ENCODE data around the gene FXYD7. TPM values are rescaled to one million over a fixed set of nuclear protein-coding genes. Genes with fewer than 3 reads are reported as not detected.
"Not testable (repeated sequence)": the region's sequence is repeated elsewhere in the genome, so short reads cannot be mapped to it uniquely, and the experiment has no call there.

The FXYD7 gene
- total RNA-seq, 1 donor = 1.4 TPM

GRCh38 chr19:35170359-35171061, 27.5 kb downstream of the FXYD7 start:
- Histone ChIP-seq H3K4me3 (ENCODE audit: low read length) (no peak overlapping the region), H3K27me3 (ENCODE audit: insufficient read depth, low read length) (no peaks in the 10 kb centered on the region), H3K4me1 (ENCODE audit: insufficient read depth, low read length) (peaks cover 59% of the 10 kb centered on the region), H3K9me3 (ENCODE audit: low read depth, low read length) (no peaks in the 10 kb centered on the region)

GRCh38 chr19:35171730-35172129, 28.7 kb downstream of the FXYD7 start:
- H3K9me3 ChIP-seq (ENCODE audit: low read depth, low read length) = no peaks in the 10 kb centered on the region
- H3K27me3 ChIP-seq (ENCODE audit: insufficient read depth, low read length) = no peaks in the 10 kb centered on the region
- H3K4me1 ChIP-seq (ENCODE audit: insufficient read depth, low read length) = peaks cover 65% of the 10 kb centered on the region
- H3K4me3 ChIP-seq (ENCODE audit: low read length) = no peak overlapping the region

- no peak overlapping the region for H3K4me3 ChIP-seq (ENCODE audit: low read length)
- H3K27me3 ChIP-seq (ENCODE audit: insufficient read depth, low read length) = no peaks in the 10 kb centered on the region
- H3K4me1 ChIP-seq (ENCODE audit: insufficient read depth, low read length) = peaks cover 45% of the 10 kb centered on the region
- no peaks in the 10 kb centered on the region for H3K9me3 ChIP-seq (ENCODE audit: low read depth, low read length)
Measured at GRCh38 chr19:35174226-35174625, 31.2 kb downstream of the FXYD7 start.

- peaks cover 34% of the 10 kb centered on the region for H3K4me1 ChIP-seq (ENCODE audit: insufficient read depth, low read length)
- no peaks in the 10 kb centered on the region for H3K9me3 ChIP-seq (ENCODE audit: low read depth, low read length)
- H3K4me3 ChIP-seq (ENCODE audit: low read length) = no peak overlapping the region
- no peaks in the 10 kb centered on the region for H3K27me3 ChIP-seq (ENCODE audit: insufficient read depth, low read length)
Measured at GRCh38 chr19:35176181-35176570, 33.1 kb downstream of the FXYD7 start.

- Histone ChIP-seq H3K4me3 (ENCODE audit: low read length) (no peak overlapping the region), H3K27me3 (ENCODE audit: insufficient read depth, low read length) (no peaks in the 10 kb centered on the region), H3K4me1 (ENCODE audit: insufficient read depth, low read length) (peaks cover 20% of the 10 kb centered on the region), H3K9me3 (ENCODE audit: low read depth, low read length) (no peaks in the 10 kb centered on the region)
Measured at GRCh38 chr19:35177377-35178274, 34.6 kb downstream of the FXYD7 start.

- Histone ChIP-seq H3K27me3 (ENCODE audit: insufficient read depth, low read length) (no peaks in the 10 kb centered on the region), H3K4me3 (ENCODE audit: low read length) (no peak overlapping the region), H3K9me3 (ENCODE audit: low read depth, low read length) (no peaks in the 10 kb centered on the region), H3K4me1 (ENCODE audit: insufficient read depth, low read length) (peaks cover 15% of the 10 kb centered on the region)
Measured at GRCh38 chr19:35178701-35179100, 35.6 kb downstream of the FXYD7 start.

GRCh38 chr19:35179830-35180229, 36.8 kb downstream of the FXYD7 start:
- H3K9me3 ChIP-seq (ENCODE audit: low read depth, low read length) = no peaks in the 10 kb centered on the region
- no peak overlapping the region for H3K4me3 ChIP-seq (ENCODE audit: low read length)
- H3K4me1 ChIP-seq (ENCODE audit: insufficient read depth, low read length) = peaks cover 15% of the 10 kb centered on the region
- H3K27me3 ChIP-seq (ENCODE audit: insufficient read depth, low read length) = no peaks in the 10 kb centered on the region

GRCh38 chr19:35181387-35181786, 38.3 kb downstream of the FXYD7 start:
- no peaks in the 10 kb centered on the region for H3K27me3 ChIP-seq (ENCODE audit: insufficient read depth, low read length)
- H3K4me3 ChIP-seq (ENCODE audit: low read length) = no peak overlapping the region
- H3K9me3 ChIP-seq (ENCODE audit: low read depth, low read length) = no peaks in the 10 kb centered on the region
- H3K4me1 ChIP-seq (ENCODE audit: insufficient read depth, low read length) = peaks cover 1% of the 10 kb centered on the region

- H3K9me3 ChIP-seq (ENCODE audit: low read depth, low read length) = no peaks in the 10 kb centered on the region
- no peaks in the 10 kb centered on the region for H3K4me1 ChIP-seq (ENCODE audit: insufficient read depth, low read length)
- H3K4me3 ChIP-seq (ENCODE audit: low read length) = no peak overlapping the region
- H3K27me3 ChIP-seq (ENCODE audit: insufficient read depth, low read length) = no peaks in the 10 kb centered on the region
Measured at GRCh38 chr19:35184267-35184666, 41.2 kb downstream of the FXYD7 start.

GRCh38 chr19:35184884-35185283, 41.8 kb downstream of the FXYD7 start:
- Histone ChIP-seq H3K4me3 (ENCODE audit: low read length) (no peak overlapping the region), H3K4me1 (ENCODE audit: insufficient read depth, low read length) (no peaks in the 10 kb centered on the region)

GRCh38 chr19:35194012-35194984, 51.2 kb downstream of the FXYD7 start:
- no peaks in the 10 kb centered on the region for H3K4me1 ChIP-seq (ENCODE audit: insufficient read depth, low read length)

More at GRCh38 chr19:35184884-35185283, 41.8 kb downstream of the FXYD7 start:
- Histone ChIP-seq H3K9me3 (ENCODE audit: low read depth, low read length) (no peaks in the 10 kb centered on the region), H3K27me3 (ENCODE audit: insufficient read depth, low read length) (no peaks in the 10 kb centered on the region)

GRCh38 chr19:35195830-35196229, 52.8 kb downstream of the FXYD7 start:
- Histone ChIP-seq H3K4me3 (ENCODE audit: low read length) (no peak overlapping the region), H3K9me3 (ENCODE audit: low read depth, low read length) (no peaks in the 10 kb centered on the region), H3K4me1 (ENCODE audit: insufficient read depth, low read length) (no peaks in the 10 kb centered on the region), H3K27me3 (ENCODE audit: insufficient read depth, low read length) (no peaks in the 10 kb centered on the region)

More at GRCh38 chr19:35194012-35194984, 51.2 kb downstream of the FXYD7 start:
- H3K9me3 ChIP-seq (ENCODE audit: low read depth, low read length) = no peaks in the 10 kb centered on the region
- H3K4me3 ChIP-seq (ENCODE audit: low read length) = no peak overlapping the region
- H3K27me3 ChIP-seq (ENCODE audit: insufficient read depth, low read length) = no peaks in the 10 kb centered on the region

- not testable (repeated sequence) for H3K4me1 ChIP-seq (ENCODE audit: insufficient read depth, low read length); H3K27me3 ChIP-seq (ENCODE audit: insufficient read depth, low read length); H3K4me3 ChIP-seq (ENCODE audit: low read length)
Measured at GRCh38 chr19:35196861-35197260, 53.8 kb downstream of the FXYD7 start.

GRCh38 chr19:35199481-35199880, 56.4 kb downstream of the FXYD7 start:
- H3K27me3 ChIP-seq (ENCODE audit: insufficient read depth, low read length) = no peaks in the 10 kb centered on the region
- peaks cover 14% of the 10 kb centered on the region for H3K4me1 ChIP-seq (ENCODE audit: insufficient read depth, low read length)
- H3K9me3 ChIP-seq (ENCODE audit: low read depth, low read length) = no peaks in the 10 kb centered on the region
- no peak overlapping the region for H3K4me3 ChIP-seq (ENCODE audit: low read length)

More at GRCh38 chr19:35196861-35197260, 53.8 kb downstream of the FXYD7 start:
- not testable (repeated sequence) for H3K9me3 ChIP-seq (ENCODE audit: low read depth, low read length)

Data from mononuclear cell (primary cell).